HepG2 (cell line): Measurements from ENCODE around the gene STXBP5L. TPM values are rescaled to one million over a fixed set of nuclear protein-coding genes. Genes with fewer than 3 reads are reported as not detected.

Experiments
- ARNT2 ChIP-seq: sonication (generic); formaldehyde crosslinking; IDR thresholded peaks from 2 replicates; pipeline ENCODE4 v1.8.0; 2022; ENCODE audit warnings: mild to moderate bottlenecking, low read depth, missing genetic modification reagents, moderate library complexity
- ATF7-NPFF ChIP-seq: sonication (generic); formaldehyde crosslinking; IDR thresholded peaks from 2 replicates; pipeline ENCODE4 v1.8.1; 2023; ENCODE audit warnings: mild to moderate bottlenecking, low read depth, missing genetic modification reagents, moderate library complexity
- KAT8 ChIP-seq: IDR thresholded peaks from 2 replicates; pipeline ENCODE4 v1.6.1; 2016; ENCODE audit warnings: missing genetic modification reagents, missing compliant biosample characterization
- MBNL3 ChIP-seq: fragments of 250-450 bp; sonication (Bioruptor Pico); conservative IDR thresholded peaks from 2 replicates; pipeline ENCODE4 v1.8.0; 2022; ENCODE audit warnings: mild to moderate bottlenecking, inconsistent platforms
- NKX3-1 ChIP-seq: sonication (generic); formaldehyde crosslinking; IDR thresholded peaks from 2 replicates; pipeline ENCODE4 v1.5.0; 2020; ENCODE audit warnings: missing genetic modification reagents
- PTBP1 ChIP-seq: fragments of 200-400 bp; formaldehyde crosslinking; IDR thresholded peaks from 2 replicates; pipeline ENCODE4 v1.6.1; 2018; ENCODE audit warnings: low read length, low read depth; ENCODE audit not compliant: poor library complexity, severe bottlenecking
- SMC3 ChIP-seq: IDR thresholded peaks from 2 replicates; pipeline ENCODE4 v1.6.1; 2011; ENCODE audit warnings: low read length, improper control_type of control experiment
- SRF ChIP-seq: IDR thresholded peaks from 2 replicates; pipeline ENCODE4 v1.6.1; 2011; ENCODE audit warnings: mild to moderate bottlenecking, low read depth, low read length, moderate library complexity
- U2AF1 ChIP-seq: fragments of 200-400 bp; formaldehyde crosslinking; optimal IDR thresholded peaks from 2 replicates; pipeline ENCODE3; 2017; ENCODE audit warnings: mild to moderate bottlenecking, low read depth, low read length
- ZFX ChIP-seq: sonication (generic); formaldehyde crosslinking; IDR thresholded peaks from 2 replicates; pipeline ENCODE4 v1.4.0; 2020; ENCODE audit warnings: mild to moderate bottlenecking, low read depth, missing genetic modification reagents, moderate library complexity
- ZNF431 ChIP-seq: sonication (generic); formaldehyde crosslinking; IDR thresholded peaks from 2 replicates; pipeline ENCODE4 v1.9.0; 2022; ENCODE audit warnings: missing genetic modification reagents, low read depth, mild to moderate bottlenecking, borderline replicate concordance
- ZNF441 ChIP-seq: sonication (generic); formaldehyde crosslinking; IDR thresholded peaks from 2 replicates; pipeline ENCODE4 v1.7.0; 2021; ENCODE audit warnings: missing genetic modification reagents, borderline replicate concordance
- ZNF672 ChIP-seq: sonication (generic); formaldehyde crosslinking; IDR thresholded peaks from 2 replicates; pipeline ENCODE4 v1.8.1; 2022; ENCODE audit warnings: missing genetic modification reagents
- polyA plus RNA-seq, 8 experiments: library from polyadenylated mRNA; depleted of rRNA in 3 of 8; stranded (reverse) in 7 of 8; unstranded in 1 of 8; fragments of >200 nt; fragmentation: Illumina TruSeq in 4 of 8; extraction: Trizol in 4 of 8; gene quantifications; 2 replicates each; pipeline versions ENCODE4 v1.2.1 to v1.2.3, GENCODE V29; 2011 to 2016; ENCODE audit warnings: low read depth in 4 of 8, missing spikeins in 1 of 8, mixed read lengths in 1 of 8; ENCODE audit not compliant: insufficient read depth in 1 of 8
- total RNA-seq, 5 experiments: library from RNA; depleted of rRNA; stranded (reverse); fragments of >200 nt; fragmentation: Illumina TruSeq; extraction: Trizol; gene quantifications; 2 replicates each; pipeline ENCODE4 v1.2.3, GENCODE V29; 2016; ENCODE audit warnings: low read depth in 1 of 5
- TF ChIP-seq, protein P1 (sequence below): sonication (generic); formaldehyde crosslinking; IDR thresholded peaks from 2 replicates; pipeline ENCODE4 v1.8.0; 2022; ENCODE audit warnings: mild to moderate bottlenecking, missing genetic modification reagents, moderate library complexity
- TF ChIP-seq, protein P2 (sequence below): sonication (generic); formaldehyde crosslinking; IDR thresholded peaks from 2 replicates; pipeline ENCODE4 v1.9.0; 2021; ENCODE audit warnings: missing genetic modification reagents, mild to moderate bottlenecking, borderline replicate concordance
- TF ChIP-seq, protein P3 (sequence below): sonication (generic); formaldehyde crosslinking; conservative IDR thresholded peaks from 2 replicates; pipeline ENCODE4 v1.4.0; 2020; ENCODE audit warnings: missing genetic modification reagents
- TF ChIP-seq, protein P4 (sequence below): sonication (generic); formaldehyde crosslinking; IDR thresholded peaks from 2 replicates; pipeline ENCODE4 v1.5.1; 2020; ENCODE audit warnings: mild to moderate bottlenecking, missing genetic modification reagents, moderate library complexity

The STXBP5L gene
- total and polyA plus RNA-seq, 2 of the 13 experiments (the other 11 are each of a cell fraction or from before 2014, with no cell fraction given) = not detected

DNA sequence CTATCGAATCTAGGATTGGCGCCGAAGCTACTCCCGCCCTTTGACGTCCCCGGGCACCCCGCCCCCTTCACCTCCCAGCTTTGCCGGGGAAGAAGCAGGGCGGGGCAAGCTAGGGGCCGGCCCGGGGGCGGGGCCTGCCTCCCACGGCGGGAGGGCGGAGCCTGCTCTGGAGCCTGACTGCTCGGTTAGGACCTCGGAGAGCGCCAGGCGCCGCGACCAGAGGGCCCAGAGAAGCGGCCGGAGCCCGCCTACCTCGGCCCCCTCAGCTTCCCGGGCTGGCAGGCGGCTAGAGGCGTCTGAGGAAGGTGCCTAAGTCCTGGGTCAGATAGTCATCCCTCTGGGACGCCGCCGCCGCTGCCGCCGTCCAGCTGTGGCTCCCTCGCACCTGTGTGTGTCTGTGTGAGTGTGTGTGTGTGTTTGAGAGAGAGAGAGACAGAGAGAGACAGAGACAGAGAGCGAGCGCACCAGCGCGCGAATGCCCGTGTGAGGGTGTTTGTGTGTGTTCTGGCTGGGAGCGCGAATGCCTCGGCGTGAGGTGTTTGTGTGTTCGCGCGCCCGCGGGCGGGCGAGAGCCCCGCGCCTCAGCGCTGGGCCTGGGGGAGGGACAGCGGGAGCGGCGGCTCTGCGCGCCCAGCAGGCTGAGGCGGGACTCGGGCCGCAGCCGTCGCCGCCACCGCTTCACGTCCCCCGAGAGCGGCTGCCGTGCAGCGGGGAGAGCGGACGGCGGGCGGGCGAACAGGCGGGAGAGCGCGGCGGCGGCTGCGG is at the start of gene STXBP5L (continued):
- TF ChIP-seq KAT8 (CRISPR knock-in tag) (0 out of 2 replicates have a peak, but pooled peaks have one; percentile 19), PTBP1 (peak; percentile 83), NKX3-1 (CRISPR knock-in tag) (0 out of 2 replicates have a peak, but pooled peaks have one; percentile 46), ZNF672 (CRISPR knock-in tag) (no peak), MBNL3 (CRISPR knock-in tag) (no peak), ATF7-NPFF (CRISPR knock-in tag) (peak; percentile 53; the same call in 1 of the 2 replicates), ARNT2 (CRISPR knock-in tag) (0 out of 2 replicates have a peak, but pooled peaks have one; percentile 28), ZNF431 (no peak), ZFX (CRISPR knock-in tag) (peak; percentile 47; the same call in 1 of the 2 replicates), U2AF1 (no peak), SRF (no peak), SMC3 (no peak), ZNF441 (CRISPR knock-in tag) (0 out of 2 replicates have a peak, but pooled peaks have one; percentile 44)
- TF ChIP-seq, protein P1, sequence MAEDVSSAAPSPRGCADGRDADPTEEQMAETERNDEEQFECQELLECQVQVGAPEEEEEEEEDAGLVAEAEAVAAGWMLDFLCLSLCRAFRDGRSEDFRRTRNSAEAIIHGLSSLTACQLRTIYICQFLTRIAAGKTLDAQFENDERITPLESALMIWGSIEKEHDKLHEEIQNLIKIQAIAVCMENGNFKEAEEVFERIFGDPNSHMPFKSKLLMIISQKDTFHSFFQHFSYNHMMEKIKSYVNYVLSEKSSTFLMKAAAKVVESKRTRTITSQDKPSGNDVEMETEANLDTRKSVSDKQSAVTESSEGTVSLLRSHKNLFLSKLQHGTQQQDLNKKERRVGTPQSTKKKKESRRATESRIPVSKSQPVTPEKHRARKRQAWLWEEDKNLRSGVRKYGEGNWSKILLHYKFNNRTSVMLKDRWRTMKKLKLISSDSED (CRISPR knock-in tag) = no peak
- TF ChIP-seq, protein P2, sequence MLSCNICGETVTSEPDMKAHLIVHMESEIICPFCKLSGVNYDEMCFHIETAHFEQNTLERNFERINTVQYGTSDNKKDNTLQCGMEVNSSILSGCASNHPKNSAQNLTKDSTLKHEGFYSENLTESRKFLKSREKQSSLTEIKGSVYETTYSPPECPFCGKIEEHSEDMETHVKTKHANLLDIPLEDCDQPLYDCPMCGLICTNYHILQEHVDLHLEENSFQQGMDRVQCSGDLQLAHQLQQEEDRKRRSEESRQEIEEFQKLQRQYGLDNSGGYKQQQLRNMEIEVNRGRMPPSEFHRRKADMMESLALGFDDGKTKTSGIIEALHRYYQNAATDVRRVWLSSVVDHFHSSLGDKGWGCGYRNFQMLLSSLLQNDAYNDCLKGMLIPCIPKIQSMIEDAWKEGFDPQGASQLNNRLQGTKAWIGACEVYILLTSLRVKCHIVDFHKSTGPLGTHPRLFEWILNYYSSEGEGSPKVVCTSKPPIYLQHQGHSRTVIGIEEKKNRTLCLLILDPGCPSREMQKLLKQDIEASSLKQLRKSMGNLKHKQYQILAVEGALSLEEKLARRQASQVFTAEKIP (CRISPR knock-in tag) = no peak
- TF ChIP-seq, protein P3, sequence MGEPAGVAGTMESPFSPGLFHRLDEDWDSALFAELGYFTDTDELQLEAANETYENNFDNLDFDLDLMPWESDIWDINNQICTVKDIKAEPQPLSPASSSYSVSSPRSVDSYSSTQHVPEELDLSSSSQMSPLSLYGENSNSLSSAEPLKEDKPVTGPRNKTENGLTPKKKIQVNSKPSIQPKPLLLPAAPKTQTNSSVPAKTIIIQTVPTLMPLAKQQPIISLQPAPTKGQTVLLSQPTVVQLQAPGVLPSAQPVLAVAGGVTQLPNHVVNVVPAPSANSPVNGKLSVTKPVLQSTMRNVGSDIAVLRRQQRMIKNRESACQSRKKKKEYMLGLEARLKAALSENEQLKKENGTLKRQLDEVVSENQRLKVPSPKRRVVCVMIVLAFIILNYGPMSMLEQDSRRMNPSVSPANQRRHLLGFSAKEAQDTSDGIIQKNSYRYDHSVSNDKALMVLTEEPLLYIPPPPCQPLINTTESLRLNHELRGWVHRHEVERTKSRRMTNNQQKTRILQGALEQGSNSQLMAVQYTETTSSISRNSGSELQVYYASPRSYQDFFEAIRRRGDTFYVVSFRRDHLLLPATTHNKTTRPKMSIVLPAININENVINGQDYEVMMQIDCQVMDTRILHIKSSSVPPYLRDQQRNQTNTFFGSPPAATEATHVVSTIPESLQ (CRISPR knock-in tag) = no peak
- TF ChIP-seq, protein P4, sequence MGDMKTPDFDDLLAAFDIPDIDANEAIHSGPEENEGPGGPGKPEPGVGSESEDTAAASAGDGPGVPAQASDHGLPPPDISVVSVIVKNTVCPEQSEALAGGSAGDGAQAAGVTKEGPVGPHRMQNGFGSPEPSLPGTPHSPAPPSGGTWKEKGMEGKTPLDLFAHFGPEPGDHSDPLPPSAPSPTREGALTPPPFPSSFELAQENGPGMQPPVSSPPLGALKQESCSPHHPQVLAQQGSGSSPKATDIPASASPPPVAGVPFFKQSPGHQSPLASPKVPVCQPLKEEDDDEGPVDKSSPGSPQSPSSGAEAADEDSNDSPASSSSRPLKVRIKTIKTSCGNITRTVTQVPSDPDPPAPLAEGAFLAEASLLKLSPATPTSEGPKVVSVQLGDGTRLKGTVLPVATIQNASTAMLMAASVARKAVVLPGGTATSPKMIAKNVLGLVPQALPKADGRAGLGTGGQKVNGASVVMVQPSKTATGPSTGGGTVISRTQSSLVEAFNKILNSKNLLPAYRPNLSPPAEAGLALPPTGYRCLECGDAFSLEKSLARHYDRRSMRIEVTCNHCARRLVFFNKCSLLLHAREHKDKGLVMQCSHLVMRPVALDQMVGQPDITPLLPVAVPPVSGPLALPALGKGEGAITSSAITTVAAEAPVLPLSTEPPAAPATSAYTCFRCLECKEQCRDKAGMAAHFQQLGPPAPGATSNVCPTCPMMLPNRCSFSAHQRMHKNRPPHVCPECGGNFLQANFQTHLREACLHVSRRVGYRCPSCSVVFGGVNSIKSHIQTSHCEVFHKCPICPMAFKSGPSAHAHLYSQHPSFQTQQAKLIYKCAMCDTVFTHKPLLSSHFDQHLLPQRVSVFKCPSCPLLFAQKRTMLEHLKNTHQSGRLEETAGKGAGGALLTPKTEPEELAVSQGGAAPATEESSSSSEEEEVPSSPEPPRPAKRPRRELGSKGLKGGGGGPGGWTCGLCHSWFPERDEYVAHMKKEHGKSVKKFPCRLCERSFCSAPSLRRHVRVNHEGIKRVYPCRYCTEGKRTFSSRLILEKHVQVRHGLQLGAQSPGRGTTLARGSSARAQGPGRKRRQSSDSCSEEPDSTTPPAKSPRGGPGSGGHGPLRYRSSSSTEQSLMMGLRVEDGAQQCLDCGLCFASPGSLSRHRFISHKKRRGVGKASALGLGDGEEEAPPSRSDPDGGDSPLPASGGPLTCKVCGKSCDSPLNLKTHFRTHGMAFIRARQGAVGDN (CRISPR knock-in tag) = peak; percentile 56
